IPS-20b (cell line): ENCODE data around the gene DGLUCY.
"Not testable (repeated sequence)": the region's sequence is repeated elsewhere in the genome, so short reads cannot be mapped to it uniquely, and the experiment has no call there.

Experiments used
- H3K27ac ChIP-seq: one replicate; pipeline ENCODE4 v1.5.1; 2013; ENCODE audit warnings: low read length
- H3K27me3 ChIP-seq: 2 replicates; pipeline ENCODE4 v1.6.1; 2013; ENCODE audit warnings: mild to moderate bottlenecking, low read length, inconsistent platforms; ENCODE audit not compliant: insufficient read depth
- H3K36me3 ChIP-seq: 2 replicates; pipeline ENCODE4 v1.6.1; 2013; ENCODE audit warnings: low read depth, mild to moderate bottlenecking, inconsistent platforms, low read length, moderate library complexity; ENCODE audit not compliant: insufficient read depth
- H3K4me1 ChIP-seq: 2 replicates; pipeline ENCODE4 v1.6.1; 2013; ENCODE audit warnings: mild to moderate bottlenecking, control low read depth, inconsistent platforms, low read length, moderate library complexity; ENCODE audit not compliant: insufficient read depth
- H3K4me3 ChIP-seq: 2 replicates; pipeline ENCODE4 v1.5.1; 2013; ENCODE audit warnings: mild to moderate bottlenecking, low read length, inconsistent platforms
- H3K9ac ChIP-seq: 2 replicates; pipeline ENCODE4 v1.6.1; 2013; ENCODE audit warnings: low read depth, mild to moderate bottlenecking, inconsistent platforms, low read length, moderate library complexity
- H3K9me3 ChIP-seq: 2 replicates; pipeline ENCODE4 v1.6.1; 2013; ENCODE audit warnings: mild to moderate bottlenecking, low read depth, low read length, inconsistent platforms; ENCODE audit not compliant: insufficient read depth

Gene DGLUCY

GRCh38 chr14:91088585-91089235 is 25.2 kb upstream of the DGLUCY start:
- no peak overlapping the region for H3K4me3 ChIP-seq
- H3K9me3 ChIP-seq, result no peaks in the 10 kb centered on the region
- H3K27me3 ChIP-seq, result no peaks in the 10 kb centered on the region
- H3K36me3 ChIP-seq, result no peaks in the 10 kb centered on the region
- H3K4me1 ChIP-seq, result no peaks in the 10 kb centered on the region
- H3K27ac ChIP-seq, result no peak overlapping the region
- no peak overlapping the region for H3K9ac ChIP-seq

GRCh38 chr14:91089958-91090535 is 23.8 kb upstream of the DGLUCY start:
- Histone ChIP-seq H3K9ac (no peak overlapping the region), H3K4me1 (no peaks in the 10 kb centered on the region), H3K27ac (no peak overlapping the region), H3K9me3 (no peaks in the 10 kb centered on the region), H3K27me3 (no peaks in the 10 kb centered on the region), H3K36me3 (no peaks in the 10 kb centered on the region), H3K4me3 (no peak overlapping the region)

GRCh38 chr14:91090743-91091142 is 23.1 kb upstream of the DGLUCY start:
- H3K27me3 ChIP-seq, result no peaks in the 10 kb centered on the region
- no peaks in the 10 kb centered on the region for H3K4me1 ChIP-seq
- H3K36me3 ChIP-seq, result no peaks in the 10 kb centered on the region
- H3K27ac ChIP-seq, result no peak overlapping the region
- H3K9ac ChIP-seq, result no peak overlapping the region
- H3K4me3 ChIP-seq, result no peak overlapping the region
- H3K9me3 ChIP-seq, result no peaks in the 10 kb centered on the region

GRCh38 chr14:91092073-91092472 is 21.8 kb upstream of the DGLUCY start:
- H3K9ac ChIP-seq, result no peak overlapping the region
- H3K9me3 ChIP-seq, result no peaks in the 10 kb centered on the region
- H3K36me3 ChIP-seq, result no peaks in the 10 kb centered on the region
- no peaks in the 10 kb centered on the region for H3K27me3 ChIP-seq
- H3K4me3 ChIP-seq, result no peak overlapping the region
- no peak overlapping the region for H3K27ac ChIP-seq
- H3K4me1 ChIP-seq, result no peaks in the 10 kb centered on the region

GRCh38 chr14:91093743-91094472 is 20.0 kb upstream of the DGLUCY start:
- H3K9me3 ChIP-seq, H3K9ac ChIP-seq, H3K36me3 ChIP-seq, H3K27ac ChIP-seq, H3K4me3 ChIP-seq, H3K27me3 ChIP-seq, H3K4me1 ChIP-seq: not testable (repeated sequence)

- Histone ChIP-seq H3K9ac (no peak overlapping the region), H3K9me3 (no peaks in the 10 kb centered on the region), H3K36me3 (no peaks in the 10 kb centered on the region), H3K4me3 (no peak overlapping the region), H3K4me1 (no peaks in the 10 kb centered on the region), H3K27ac (no peak overlapping the region), H3K27me3 (no peaks in the 10 kb centered on the region)
These were observed 19.1 kb upstream of the DGLUCY start for GRCh38 chr14:91094772-91095171.

- Histone ChIP-seq H3K36me3 (no peaks in the 10 kb centered on the region), H3K4me3 (no peak overlapping the region), H3K9ac (no peak overlapping the region), H3K9me3 (no peaks in the 10 kb centered on the region), H3K27me3 (no peaks in the 10 kb centered on the region), H3K27ac (no peak overlapping the region), H3K4me1 (no peaks in the 10 kb centered on the region)
These were observed 18.7 kb upstream of the DGLUCY start for GRCh38 chr14:91095178-91095577.

GRCh38 chr14:91097657-91098056 is 16.2 kb upstream of the DGLUCY start:
- not testable (repeated sequence) for H3K9ac ChIP-seq, H3K4me3 ChIP-seq, H3K9me3 ChIP-seq, H3K27ac ChIP-seq, H3K27me3 ChIP-seq, H3K36me3 ChIP-seq, H3K4me1 ChIP-seq

GRCh38 chr14:91098591-91098990 is 15.3 kb upstream of the DGLUCY start:
- no peaks in the 10 kb centered on the region for H3K9me3 ChIP-seq
- H3K9ac ChIP-seq, result no peak overlapping the region
- H3K4me1 ChIP-seq, result no peaks in the 10 kb centered on the region
- no peak overlapping the region for H3K4me3 ChIP-seq
- H3K27ac ChIP-seq, result no peak overlapping the region
- H3K27me3 ChIP-seq, result no peaks in the 10 kb centered on the region
- H3K36me3 ChIP-seq, result no peaks in the 10 kb centered on the region

GRCh38 chr14:91100102-91100501 is 13.8 kb upstream of the DGLUCY start:
- H3K27me3 ChIP-seq, result no peaks in the 10 kb centered on the region
- H3K27ac ChIP-seq, result no peak overlapping the region
- H3K9me3 ChIP-seq, result no peaks in the 10 kb centered on the region
- no peak overlapping the region for H3K9ac ChIP-seq
- no peaks in the 10 kb centered on the region for H3K36me3 ChIP-seq
- no peak overlapping the region for H3K4me3 ChIP-seq
- H3K4me1 ChIP-seq, result no peaks in the 10 kb centered on the region

- Histone ChIP-seq H3K4me1 (no peaks in the 10 kb centered on the region), H3K4me3 (no peak overlapping the region), H3K36me3 (no peaks in the 10 kb centered on the region), H3K9ac (no peak overlapping the region), H3K27ac (no peak overlapping the region), H3K9me3 (no peaks in the 10 kb centered on the region), H3K27me3 (no peaks in the 10 kb centered on the region)
These were observed 10.8 kb upstream of the DGLUCY start for GRCh38 chr14:91103116-91103515.

GRCh38 chr14:91108941-91109611 is 4.8 kb upstream of the DGLUCY start:
- H3K4me1 ChIP-seq, result peaks cover 6% of the 10 kb centered on the region; the same call in 1 of the 2 replicates
- H3K27me3 ChIP-seq, result no peaks in the 10 kb centered on the region
- H3K36me3 ChIP-seq, result no peaks in the 10 kb centered on the region
- no peak overlapping the region for H3K4me3 ChIP-seq
- H3K9ac ChIP-seq, result no peak overlapping the region
- H3K27ac ChIP-seq, result no peak overlapping the region
- H3K9me3 ChIP-seq, result no peaks in the 10 kb centered on the region
